GM12891 (cell line): ENCODE measurements around the gene PPP2R3A.

Experiments used
- PAX5 ChIP-seq: IDR thresholded peaks from 2 replicates; pipeline ENCODE4 v1.6.1; 2011; ENCODE audit warnings: low read length, moderate library complexity, mild to moderate bottlenecking; ENCODE audit not compliant: insufficient read depth, severe bottlenecking
- POLR2A ChIP-seq: IDR thresholded peaks from 2 replicates; pipeline ENCODE4 v1.6.1; 2011; ENCODE audit warnings: low read depth, low read length, control low read depth
- POLR2AphosphoS5 ChIP-seq: IDR thresholded peaks from 2 replicates; pipeline ENCODE4 v1.6.1; 2011; ENCODE audit warnings: low read depth, low read length, control low read depth
- POU2F2 ChIP-seq: IDR thresholded peaks from 2 replicates; pipeline ENCODE4 v1.6.1; 2011; ENCODE audit warnings: low read depth, mild to moderate bottlenecking, control low read depth, low read length, moderate library complexity
- SPI1 ChIP-seq: IDR thresholded peaks from 2 replicates; pipeline ENCODE4 v1.6.1; 2011; ENCODE audit warnings: low read depth, low read length, control low read depth
- TAF1 ChIP-seq: IDR thresholded peaks from 2 replicates; pipeline ENCODE4 v1.6.1; 2011; ENCODE audit warnings: low read depth, low read length, control low read depth

DNA sequence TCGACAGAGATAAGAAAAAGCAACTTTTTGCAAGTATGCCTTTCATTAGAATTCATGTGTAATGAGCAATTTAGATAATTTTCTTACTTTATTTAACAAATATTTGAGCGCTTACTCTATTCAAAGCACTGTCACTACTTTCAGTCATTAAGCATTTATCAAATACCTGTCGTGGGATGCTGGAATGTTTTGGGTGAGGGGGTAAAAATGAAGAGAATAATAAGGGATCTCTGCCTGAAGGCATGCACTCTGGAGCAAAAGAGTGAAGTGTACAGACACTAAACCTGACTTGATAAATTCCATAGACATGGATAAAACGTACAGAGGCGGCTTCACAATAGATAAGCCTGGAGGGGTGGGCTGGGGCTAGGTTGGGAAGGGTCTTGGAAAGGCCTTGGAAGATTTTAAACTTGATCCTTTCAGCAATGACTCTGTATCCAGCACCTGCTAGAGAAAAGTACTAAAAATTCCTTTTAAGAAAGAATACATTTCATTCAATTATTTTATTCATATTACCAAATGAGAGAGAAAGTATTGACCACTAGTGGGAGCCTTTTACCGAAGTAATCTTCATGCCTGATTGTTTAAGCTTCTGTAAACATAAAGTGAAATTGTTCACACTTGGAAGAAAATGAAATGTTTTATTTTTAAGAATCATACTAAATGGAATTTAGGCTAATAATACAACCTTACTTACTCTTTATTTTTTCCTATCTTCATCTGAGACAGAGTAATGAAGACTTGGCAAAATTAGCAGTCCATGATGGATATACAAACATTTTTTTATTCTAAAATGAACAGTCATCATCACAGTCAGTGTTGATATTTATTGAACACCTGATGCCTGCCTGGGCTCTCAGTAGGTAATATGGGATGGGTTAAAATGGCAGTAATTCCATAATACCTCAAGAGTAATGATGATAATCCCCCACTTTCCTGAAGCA is 113.2 kb downstream of the PPP2R3A start:
- no peak for TF ChIP-seq POLR2AphosphoS5
- no peak for TF ChIP-seq TAF1
- TF ChIP-seq POLR2A = no peak
- TF ChIP-seq SPI1 = no peak
- TF ChIP-seq PAX5 = no peak
- no peak for TF ChIP-seq POU2F2
